K562 (cell line): ENCODE measurements around the gene DIRAS1. TPM values are rescaled to one million over a fixed set of nuclear protein-coding genes. Genes with fewer than 3 reads are reported as not detected.

ENCODE experiments used
- ATAC-seq: fragments of 200-7000 bp; cut with Tn5 transposase; 3 replicates; pipeline ENCODE4 v1.9.1; 2020; ENCODE audit warnings: moderate library complexity
- BruUV-seq: library from RNA; stranded (reverse); fragments of 400-500 nt; replicated peaks from 2 replicates; lab custom pipeline; 2021; lab: Mats Ljungman, UMichigan
- CTCF ChIA-PET: fragments of 300-600 bp; formaldehyde crosslinking; extraction: SDS; loops from one replicate; lab custom pipeline; 2021; ENCODE audit warnings: low intra/inter-chr PET ratio; lab: Yijun Ruan, JAX
- POLR2A ChIA-PET: fragments of 300-600, 350-650 bp; sonication (Branson Sonifier 250); formaldehyde crosslinking; extraction: SDS; loops from one replicate; lab custom pipeline; 2021; ENCODE audit warnings: antibody characterized with exemption, inconsistent platforms; lab: Yijun Ruan, JAX
- DNase-seq, 4 experiments: peaks; one replicate each; pipeline versions ENCODE4 v3.0.0 to v3.0.0-alpha.2; 2011 to 2018; ENCODE audit warnings: low spot score in 3 of 4, mixed read lengths in 3 of 4; ENCODE audit errors: extremely low read depth in 1 of 4
- FAIRE-seq: peaks from 2 replicates; lab custom pipeline; 2011; peaks lifted over from hg19 to GRCh38; lab: Jason Lieb, UNC
- H2AFZ ChIP-seq: 2 replicates; pipeline ENCODE4 v1.6.0; 2011; ENCODE audit warnings: low read depth, low read length, control low read depth, inconsistent platforms
- H3K27ac ChIP-seq: fragments of 200-600 bp; 3 replicates; pipeline ENCODE4 v1.8.0; 2011; ENCODE audit warnings: low read depth, mild to moderate bottlenecking, control low read depth, inconsistent platforms, low read length, moderate library complexity, mixed read lengths; ENCODE audit errors: extremely low read depth
- H3K27me3 ChIP-seq, 2 experiments: fragments of 300-600 bp in 1 of 2; 2 replicates in 1 of 2; 3 replicates in 1 of 2; pipeline versions ENCODE4 v1.6.0 to v1.8.0; 2011; ENCODE audit warnings: inconsistent platforms in 2 of 2, low read length in 2 of 2, mild to moderate bottlenecking in 1 of 2, mixed read lengths in 1 of 2, moderate library complexity in 1 of 2; ENCODE audit not compliant: control insufficient read depth in 2 of 2, insufficient read depth in 2 of 2
- H3K36me3 ChIP-seq: fragments of 300-600 bp; 3 replicates; pipeline ENCODE4 v1.8.0; 2011; ENCODE audit warnings: mild to moderate bottlenecking, low read length, inconsistent platforms; ENCODE audit not compliant: control insufficient read depth, insufficient read depth
- H3K4me1 ChIP-seq, 2 experiments: fragments of 200-600 bp in 1 of 2; replicated peaks in 1 of 2; 2 replicates in 1 of 2; 3 replicates in 1 of 2; pipeline versions ENCODE4 v1.5.1 to v1.8.0; 2011; ENCODE audit warnings: inconsistent platforms in 2 of 2, low read length in 2 of 2, mild to moderate bottlenecking in 1 of 2, mixed read lengths in 1 of 2, moderate library complexity in 1 of 2; ENCODE audit not compliant: control insufficient read depth in 2 of 2, insufficient read depth in 2 of 2
- H3K4me2 ChIP-seq: 2 replicates; pipeline ENCODE4 v1.6.1; 2011; ENCODE audit warnings: low read length, control low read depth, inconsistent platforms, mixed read lengths; ENCODE audit not compliant: insufficient read depth
- H3K4me3 ChIP-seq: fragments of 200-600 bp; sonication (generic), shearing (Covaris generic); 2 replicates; pipeline ENCODE4 v1.5.1; 2016; ENCODE audit warnings: control low read depth, inconsistent platforms
- H3K79me2 ChIP-seq: fragments of 200-600 bp; 3 replicates; pipeline ENCODE4 v1.8.0; 2011; ENCODE audit warnings: low read length, inconsistent platforms; ENCODE audit not compliant: control insufficient read depth, insufficient read depth
- H3K9ac ChIP-seq, 2 experiments: 2 replicates each; pipeline versions ENCODE4 v1.6.0 to v1.6.1; 2011; ENCODE audit warnings: low read depth in 2 of 2, low read length in 2 of 2, control low read depth in 1 of 2, inconsistent platforms in 1 of 2, mild to moderate bottlenecking in 1 of 2, mixed read lengths in 1 of 2; ENCODE audit not compliant: insufficient read depth in 1 of 2
- H3K9me1 ChIP-seq: one replicate; pipeline ENCODE4 v1.6.0; 2011; ENCODE audit warnings: inconsistent platforms, mild to moderate bottlenecking, low read length, moderate library complexity; ENCODE audit not compliant: control insufficient read depth, insufficient read depth
- H3K9me3 ChIP-seq: replicated peaks from 2 replicates; pipeline ENCODE4 v1.5.1; 2011; ENCODE audit warnings: low read depth, low read length, inconsistent platforms; ENCODE audit not compliant: control insufficient read depth, insufficient read depth
- H4K20me1 ChIP-seq: replicated peaks from 2 replicates; pipeline ENCODE4 v1.6.1; 2011; ENCODE audit warnings: low read length, inconsistent platforms, mixed read lengths; ENCODE audit not compliant: control insufficient read depth, insufficient read depth
- HNRNPLL ChIP-seq: fragments of 200-400 bp; formaldehyde crosslinking; IDR thresholded peaks from 2 replicates; pipeline ENCODE4 v1.6.1; 2017; ENCODE audit warnings: low read length, low read depth, mild to moderate bottlenecking; ENCODE audit not compliant: poor library complexity, severe bottlenecking
- PURB ChIP-seq: sonication (generic); formaldehyde crosslinking; IDR thresholded peaks from 2 replicates; pipeline ENCODE4 v1.9.0; 2021; ENCODE audit warnings: low read depth, mild to moderate bottlenecking, missing genetic modification reagents
- REST ChIP-seq, 2 experiments: fragments of 450-650 bp; formaldehyde crosslinking in 1 of 2; IDR thresholded peaks; 2 replicates each; pipeline versions ENCODE4 v1.4.0 to v1.6.1; 2014 to 2020; ENCODE audit warnings: mild to moderate bottlenecking in 2 of 2, borderline replicate concordance in 1 of 2, low read depth in 1 of 2
- WGBS: fragments of 100-300 bp; shearing (Covaris generic); methylation state at CpG from one replicate; pipeline ENCODE4 v1.1.6; 2016; ENCODE audit warnings: low coverage, mixed read lengths; ENCODE audit not compliant: insufficient coverage; ENCODE audit errors: missing lambda C conversion rate; 5-methylcytosine and 5-hydroxymethylcytosine counted together
- in situ Hi-C: fragments of 300-500 bp; cut with MboI; formaldehyde crosslinking; loops from 4 replicates; pipeline ENCODE4 v1.15.0; 2018; ENCODE audit warnings: inconsistent platforms, mixed read lengths
- intact Hi-C: fragments of 100-400 bp; cut with micrococcal nuclease; formaldehyde crosslinking; loops from 2 replicates; pipeline ENCODE4 v1.14.2; 2022
- polyA plus RNA-seq, 8 experiments: library from polyadenylated mRNA; depleted of rRNA in 4 of 8; stranded (reverse) in 5 of 8; unstranded in 3 of 8; fragments of >200 nt; fragmentation: Nextera tagmentation in 2 of 8; fragmentation: Illumina TruSeq in 1 of 8; extraction: Ambion mirVana in 2 of 8; extraction: Trizol in 1 of 8; gene quantifications; 2 replicates each; pipeline versions ENCODE4 v1.2.1 to v1.2.3, GENCODE V29; 2011 to 2014; ENCODE audit warnings: inconsistent platforms in 1 of 8, missing spikeins in 1 of 8
- total RNA-seq, 7 experiments: library from RNA; depleted of rRNA in 6 of 7; stranded (reverse); fragments of >200 nt in 6 of 7; fragmentation: Illumina TruSeq in 2 of 7; extraction: Trizol in 2 of 7; gene quantifications; 2 replicates each; pipeline versions ENCODE4 v1.2.1 to v1.2.3, GENCODE V29; 2011 to 2021; ENCODE audit warnings: low replicate concordance in 1 of 7

The DIRAS1 gene
- total and polyA plus RNA-seq, 9 of the 15 experiments (the other 6 are each of a cell fraction or from before 2014, with no cell fraction given), result 0.11 to 12.0 (median 2.9) TPM

DNA sequence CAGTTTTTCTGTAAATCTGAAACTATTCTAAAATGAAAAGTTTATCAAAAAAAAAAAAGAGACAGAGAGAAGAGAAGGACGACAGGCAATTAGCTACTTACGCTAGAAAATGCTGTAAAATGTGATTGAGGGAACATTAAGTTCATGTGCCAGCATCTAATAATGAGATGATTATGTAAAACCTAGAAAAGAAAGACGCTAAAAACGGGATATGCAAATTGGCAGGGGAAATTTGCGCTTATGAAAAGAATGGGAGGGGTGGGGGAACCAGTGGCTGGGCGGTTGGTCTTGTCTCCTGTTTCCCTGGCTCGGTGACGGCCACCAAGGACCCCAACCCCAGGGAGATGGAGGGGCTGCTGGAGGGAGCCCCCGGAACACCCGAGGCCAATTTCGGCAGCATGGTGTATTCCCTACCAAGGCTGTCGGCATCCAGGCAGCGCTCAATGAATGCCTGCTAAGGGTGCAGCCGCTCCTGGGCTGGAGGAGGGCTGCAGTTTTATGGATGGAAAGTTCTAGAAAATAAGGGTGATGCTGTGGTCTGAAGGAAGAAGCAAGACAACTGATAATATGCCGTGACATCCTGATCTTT, 52.9 kb downstream of the DIRAS1 start:
- no peaks in the 10 kb centered on the region for H4K20me1 ChIP-seq
- FAIRE-seq (no peak), DNase-seq (no peak), ATAC-seq (no peak)
- no peaks in the 10 kb centered on the region for H3K9me3 ChIP-seq
- intact Hi-C loops, result no loop called here
- no TSS peak for BruUV-seq
- H2AFZ ChIP-seq, result no peak overlapping the region
- in situ Hi-C loops, result no loop called here
- 3% methylated on average over 14 of the region's 15 CpGs for WGBS
- TF ChIP-seq HNRNPLL (no peak), PURB (CRISPR knock-in tag) (no peak), REST (IDR thresholded peaks at IDR 0.05; ENCODE audit: borderline replicate concordance) (no peak), REST (CRISPR knock-in tag; IDR thresholded peaks at IDR 0.05; ENCODE audit: low read depth) (no peak)
- H3K9ac ChIP-seq, result no peak overlapping the region
- peaks cover 21 to 73% of the 10 kb centered on the region in 2 experiments; a peak in 4 of 5 replicates for H3K27me3 ChIP-seq
- ChIA-PET POLR2A (no interaction called here), CTCF (no interaction called here)
- H3K4me2 ChIP-seq, result no peak overlapping the region
- no peak overlapping the region for H3K4me3 ChIP-seq
- H3K9me1 ChIP-seq, result no peaks in the 10 kb centered on the region
- peaks cover 0 to 15% of the 10 kb centered on the region in 2 experiments; a peak in 1 of 5 replicates for H3K4me1 ChIP-seq
- no peaks in the 10 kb centered on the region for H3K79me2 ChIP-seq
- no peaks in the 10 kb centered on the region for H3K36me3 ChIP-seq
- H3K27ac ChIP-seq, result no peak overlapping the region
